Mucosa of rectum (tissue), 2 donors: ENCODE measurements around the gene PTGER3.
A peak's percentile ranks its signal among the peaks of the same experiment; 100 is the strongest.

Experiments
- H3K27ac ChIP-seq, 2 donors: one replicate each; pipeline ENCODE4 v1.7.0; 2013; ENCODE audit warnings: inconsistent platforms in 2 of 2, low read depth in 2 of 2, low read length in 2 of 2
- H3K27me3 ChIP-seq, 2 donors: one replicate each; pipeline ENCODE4 v1.7.0; 2013; ENCODE audit warnings: low read length in 2 of 2; ENCODE audit not compliant: control insufficient read depth in 2 of 2, insufficient read depth in 2 of 2
- H3K36me3 ChIP-seq, 2 donors: one replicate each; pipeline ENCODE4 v1.7.0; 2013; ENCODE audit warnings: low read length in 2 of 2; ENCODE audit not compliant: control insufficient read depth in 2 of 2, insufficient read depth in 2 of 2
- H3K4me1 ChIP-seq, 2 donors: one replicate each; pipeline ENCODE4 v1.7.0; 2013; ENCODE audit warnings: low read length in 2 of 2, mild to moderate bottlenecking in 1 of 2; ENCODE audit not compliant: control insufficient read depth in 2 of 2, insufficient read depth in 2 of 2
- H3K4me3 ChIP-seq, 2 donors: one replicate each; pipeline ENCODE4 v1.7.0; 2013; ENCODE audit warnings: low read length in 2 of 2
- H3K9ac ChIP-seq, 2 donors: one replicate each; pipeline ENCODE4 v1.7.0; 2013; ENCODE audit warnings: low read length in 2 of 2, low read depth in 1 of 2, mild to moderate bottlenecking in 1 of 2
- H3K9me3 ChIP-seq, 2 donors: one replicate each; pipeline ENCODE4 v1.7.0; 2013; ENCODE audit warnings: low read length in 2 of 2; ENCODE audit not compliant: control insufficient read depth in 2 of 2
- donor health status: healthy.
- donor health status: Normal muscosa, but diverticular disease.

The PTGER3 gene

DNA sequence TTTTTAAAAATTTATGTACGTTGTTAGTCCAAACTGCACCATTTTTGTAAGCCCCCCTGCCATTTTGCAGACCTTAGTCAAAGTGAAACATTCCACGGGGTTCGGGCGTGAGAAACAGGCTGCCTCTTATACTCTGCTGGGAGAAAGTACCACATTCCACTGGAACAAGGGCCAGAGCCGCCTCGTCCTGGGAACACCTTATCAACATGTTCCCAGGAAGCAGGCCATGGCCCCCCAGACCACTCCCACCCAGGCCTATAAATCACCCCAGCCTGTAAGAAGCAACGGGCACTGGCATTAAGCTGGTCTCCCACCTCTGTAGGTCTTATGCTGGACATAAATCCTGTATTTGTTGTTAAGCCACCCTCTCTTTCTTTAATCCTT, 34.1 kb upstream of the PTGER3 start:
- no peak overlapping the region for H3K9ac ChIP-seq
- H3K27me3 ChIP-seq, result no peaks in the 10 kb centered on the region
- peak overlapping the region in 1 of 2 donors; percentile 90 for H3K27ac ChIP-seq
- peaks cover 8% of the 10 kb centered on the region in 2 donors for H3K4me1 ChIP-seq
- no peaks in the 10 kb centered on the region for H3K9me3 ChIP-seq
- H3K36me3 ChIP-seq, result peaks cover 7 to 12% of the 10 kb centered on the region in 2 donors
- peak overlapping the region; percentile 92 to 100 for H3K4me3 ChIP-seq

DNA sequence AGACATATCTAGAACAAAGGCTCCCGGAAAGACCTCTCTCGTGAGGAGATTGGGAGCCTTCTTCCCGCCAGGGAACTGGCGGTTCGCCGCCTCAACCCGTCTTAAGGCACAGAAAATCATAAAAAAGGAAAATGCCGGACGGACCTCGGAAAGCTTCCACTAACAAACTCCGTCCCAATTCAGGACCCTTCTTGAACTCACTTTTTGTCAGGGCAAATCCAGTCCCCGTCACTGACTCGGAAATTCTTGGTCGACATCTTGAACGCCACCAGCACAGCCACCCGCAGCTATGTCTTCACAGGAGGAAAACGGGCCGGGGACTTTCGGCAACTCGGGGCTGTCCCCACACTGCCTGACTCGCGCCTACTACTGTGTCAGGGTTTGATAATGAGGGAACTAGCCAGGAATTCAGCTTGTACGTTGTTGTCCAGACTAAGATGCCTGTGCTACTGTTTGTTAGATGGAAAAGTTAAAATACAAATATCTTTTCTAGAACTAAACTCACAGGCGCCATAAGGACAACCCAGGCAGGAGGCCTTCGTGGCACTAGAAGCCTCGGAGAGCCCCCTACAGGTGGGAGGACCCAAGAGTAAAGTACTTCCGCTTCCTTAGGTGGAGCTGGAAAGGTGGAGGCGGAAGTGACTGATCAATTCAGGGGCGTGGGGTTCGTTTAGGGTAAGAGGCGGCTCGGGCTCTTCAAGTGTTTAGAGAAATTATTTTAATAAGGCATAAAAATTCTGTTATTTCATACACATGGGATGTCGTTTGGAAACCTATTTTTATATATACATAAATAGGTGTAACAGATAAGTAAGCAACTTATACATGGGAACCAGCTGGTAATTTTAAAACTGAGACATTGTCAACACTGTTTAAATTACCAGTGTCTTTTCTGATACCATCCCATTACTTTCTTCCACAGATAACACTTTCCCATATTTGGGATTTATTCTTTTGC, 33.4 kb upstream of the PTGER3 start, which contains the start of gene ZRANB2:
Gene ZRANB2, minus strand, starts transcription at position 297 of the 958 bp plus-strand sequence. Its CDS starts 40 bp downstream, at position 257.
- Histone ChIP-seq H3K9me3 (no peaks in the 10 kb centered on the region), H3K27me3 (no peaks in the 10 kb centered on the region), H3K4me3 (peak within 1 kb of the TSS; percentile 92 to 100), H3K4me1 (peaks cover 8% of the 10 kb centered on the region in 2 donors), H3K27ac (peak within 1 kb of the TSS; percentile 90 to 93), H3K36me3 (peaks cover 14% of the 10 kb centered on the region in 2 donors), H3K9ac (peak within 1 kb of the TSS; percentile 91 to 97)

DNA sequence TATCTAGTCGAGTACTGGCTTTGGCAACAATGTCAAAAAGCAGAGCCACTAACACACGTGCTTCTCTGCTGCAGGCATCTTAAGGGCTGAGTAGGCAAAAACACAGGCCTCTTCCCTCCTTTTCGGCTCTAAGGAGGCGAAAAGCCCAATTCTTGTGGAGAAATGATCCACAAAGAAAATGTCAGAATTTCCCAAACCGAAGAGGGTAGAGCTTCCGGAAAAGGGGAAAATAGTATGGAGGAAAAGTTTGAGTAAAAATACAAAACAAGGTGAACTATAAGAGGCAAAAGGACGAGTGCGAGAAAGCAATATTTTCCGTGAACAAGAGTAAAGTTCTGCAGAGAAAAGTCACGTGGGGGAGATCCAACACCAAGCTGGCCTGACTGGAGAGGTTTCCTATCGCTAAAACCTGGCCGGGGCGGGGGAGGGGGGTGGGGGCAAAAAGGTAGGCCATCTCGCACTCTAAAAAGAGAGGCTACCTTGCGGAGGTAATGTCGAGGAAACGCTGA, 32.7 kb upstream of the PTGER3 start:
- Histone ChIP-seq H3K36me3 (peaks cover 21% of the 10 kb centered on the region in 2 donors), H3K27ac (peak overlapping the region; percentile 90 to 93), H3K4me3 (peak overlapping the region; percentile 92 to 100), H3K27me3 (no peaks in the 10 kb centered on the region), H3K4me1 (peaks cover 8% of the 10 kb centered on the region in 2 donors), H3K9ac (peak overlapping the region; percentile 91 to 97), H3K9me3 (no peaks in the 10 kb centered on the region)

DNA sequence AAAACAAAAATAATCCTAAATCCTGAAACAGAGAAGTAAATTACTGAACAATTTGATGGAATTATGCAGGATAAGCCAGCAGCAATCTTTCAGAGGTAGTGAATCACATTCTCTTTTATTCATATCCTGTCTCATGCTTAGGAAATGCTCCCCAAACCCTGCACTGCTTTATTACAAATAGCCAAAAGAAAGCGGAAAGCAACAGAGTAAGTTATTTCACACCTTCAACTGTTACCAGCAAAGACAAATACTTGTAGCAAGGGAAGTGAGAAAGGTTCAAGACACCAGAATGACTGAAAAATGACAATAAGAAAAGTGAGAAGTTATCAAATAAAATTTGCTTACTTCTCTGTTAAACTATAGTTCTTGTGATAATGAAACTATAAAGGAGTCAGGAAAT, 27.1 kb upstream of the PTGER3 start:
- no peaks in the 10 kb centered on the region for H3K9me3 ChIP-seq
- H3K4me3 ChIP-seq, result no peak overlapping the region
- H3K9ac ChIP-seq, result no peak overlapping the region
- H3K4me1 ChIP-seq, result peaks cover 4 to 7% of the 10 kb centered on the region in 2 donors
- no peaks in the 10 kb centered on the region for H3K27me3 ChIP-seq
- peaks cover 66 to 68% of the 10 kb centered on the region in 2 donors for H3K36me3 ChIP-seq
- H3K27ac ChIP-seq, result no peak overlapping the region

DNA sequence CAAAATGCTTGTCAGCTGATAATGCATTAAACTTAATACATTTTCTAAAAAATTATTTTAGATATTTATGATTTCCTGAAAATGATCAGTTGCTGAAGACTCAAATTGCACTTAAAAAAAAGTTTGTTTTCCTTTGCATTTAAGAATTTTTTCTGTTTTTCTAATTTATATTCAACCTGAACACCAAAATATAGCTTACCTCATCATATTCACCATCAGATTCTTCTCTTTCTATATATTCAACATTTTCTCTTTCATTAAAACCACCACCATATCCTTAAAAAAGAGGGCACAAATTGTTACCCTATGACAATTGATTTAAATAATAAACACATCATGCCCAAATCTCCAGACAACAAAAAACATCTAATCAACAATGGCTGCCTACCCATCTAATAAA, 24.7 kb upstream of the PTGER3 start:
- peaks cover 0 to 2% of the 10 kb centered on the region in 2 donors for H3K4me1 ChIP-seq
- no peaks in the 10 kb centered on the region for H3K9me3 ChIP-seq
- H3K36me3 ChIP-seq, result peaks cover 76 to 81% of the 10 kb centered on the region in 2 donors
- no peaks in the 10 kb centered on the region for H3K27me3 ChIP-seq
- no peak overlapping the region for H3K27ac ChIP-seq
- no peak overlapping the region for H3K4me3 ChIP-seq
- H3K9ac ChIP-seq, result no peak overlapping the region

DNA sequence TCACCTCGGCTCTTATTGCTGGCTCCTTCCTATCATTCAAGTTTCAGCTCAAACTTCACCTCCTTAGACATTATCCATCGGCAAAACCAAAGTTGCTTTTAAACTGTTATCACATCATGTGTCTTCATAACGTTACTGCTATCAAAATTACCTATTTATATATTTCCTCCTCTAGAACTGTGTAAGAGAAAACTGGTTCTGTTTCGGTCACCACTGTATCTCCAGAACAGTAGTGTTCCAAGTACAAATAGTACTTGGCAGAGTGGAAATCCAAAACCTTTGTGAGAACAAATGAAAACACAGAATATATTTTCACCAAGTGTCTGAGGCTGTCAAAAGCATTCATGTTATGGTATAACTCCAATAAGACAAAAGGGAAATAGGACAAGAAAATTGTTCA, 24.1 kb upstream of the PTGER3 start:
- H3K27me3 ChIP-seq, result no peaks in the 10 kb centered on the region
- no peaks in the 10 kb centered on the region for H3K9me3 ChIP-seq
- peaks cover 77 to 83% of the 10 kb centered on the region in 2 donors for H3K36me3 ChIP-seq
- peaks cover 0 to 2% of the 10 kb centered on the region in 2 donors for H3K4me1 ChIP-seq
- H3K27ac ChIP-seq, result no peak overlapping the region
- no peak overlapping the region for H3K4me3 ChIP-seq
- H3K9ac ChIP-seq, result no peak overlapping the region

DNA sequence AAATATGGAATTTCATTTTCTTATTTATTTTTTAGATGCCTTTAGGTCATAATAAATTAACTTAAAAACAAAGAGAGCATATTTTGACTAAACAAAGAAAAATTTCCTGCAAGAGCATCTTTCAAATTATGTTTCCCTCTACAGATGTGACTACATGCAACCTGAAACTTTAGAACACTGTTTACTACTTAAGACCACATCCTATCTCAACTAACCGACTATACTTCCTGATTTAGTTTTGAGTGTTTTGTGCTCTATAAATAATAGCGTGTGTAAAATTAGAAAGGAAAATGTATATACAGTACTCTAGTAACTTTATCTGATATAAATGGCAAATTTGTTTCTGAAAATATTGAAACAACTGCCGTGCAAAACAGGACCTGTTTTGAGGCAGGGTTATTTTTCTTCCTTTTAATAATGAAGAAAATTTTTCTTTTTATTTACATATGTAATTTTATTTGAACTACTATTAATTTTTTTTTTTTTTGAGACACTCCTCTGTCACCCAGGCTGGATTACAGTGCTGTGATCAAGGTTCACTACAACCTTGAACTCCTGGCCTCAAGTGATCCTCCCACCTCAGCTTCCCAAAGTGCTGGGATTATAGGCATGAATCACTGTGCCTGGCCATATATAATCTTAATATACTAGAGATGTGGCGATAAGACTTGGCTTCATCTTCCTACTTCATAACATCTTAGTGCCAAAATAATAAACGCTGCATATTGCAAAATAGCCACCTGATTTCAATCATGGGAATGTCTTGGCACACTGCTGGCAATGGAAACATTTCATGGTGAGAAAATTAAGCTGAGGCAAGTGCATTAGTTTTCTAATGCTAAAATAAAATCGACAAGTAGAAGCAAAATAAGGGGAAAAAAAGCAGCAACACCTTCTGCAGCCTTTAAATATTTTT, 21.0 kb upstream of the PTGER3 start:
- peaks cover 83 to 85% of the 10 kb centered on the region in 2 donors for H3K36me3 ChIP-seq
- H3K4me1 ChIP-seq, result peaks cover 0 to 2% of the 10 kb centered on the region in 2 donors
- no peak overlapping the region for H3K9ac ChIP-seq
- no peaks in the 10 kb centered on the region for H3K27me3 ChIP-seq
- H3K4me3 ChIP-seq, result no peak overlapping the region
- no peaks in the 10 kb centered on the region for H3K9me3 ChIP-seq
- no peak overlapping the region for H3K27ac ChIP-seq

DNA sequence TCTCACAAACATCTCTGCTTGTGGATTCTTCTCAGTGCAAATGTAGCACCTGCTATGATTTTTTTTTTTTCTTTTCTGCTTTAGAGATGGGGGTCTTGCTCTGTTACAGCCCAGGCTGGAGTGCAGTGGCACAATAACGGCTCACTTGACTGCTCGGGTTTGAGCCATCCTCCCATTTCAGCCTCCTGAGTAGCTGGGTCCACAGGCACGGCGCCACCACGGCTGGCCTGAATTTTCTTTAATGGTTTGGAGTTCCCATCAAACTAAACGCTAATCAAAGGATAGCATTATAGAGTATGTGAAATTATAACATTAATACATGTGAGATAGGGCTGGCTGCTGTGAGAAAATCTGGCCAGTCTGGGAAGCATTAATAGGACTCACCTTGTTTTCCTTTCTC, 7.2 kb upstream of the PTGER3 start:
- Histone ChIP-seq H3K9me3 (no peaks in the 10 kb centered on the region), H3K27ac (no peak overlapping the region), H3K36me3 (peaks cover 11 to 13% of the 10 kb centered on the region in 2 donors), H3K9ac (no peak overlapping the region), H3K4me1 (no peaks in the 10 kb centered on the region), H3K4me3 (no peak overlapping the region), H3K27me3 (peaks cover 1 to 5% of the 10 kb centered on the region in 2 donors)

DNA sequence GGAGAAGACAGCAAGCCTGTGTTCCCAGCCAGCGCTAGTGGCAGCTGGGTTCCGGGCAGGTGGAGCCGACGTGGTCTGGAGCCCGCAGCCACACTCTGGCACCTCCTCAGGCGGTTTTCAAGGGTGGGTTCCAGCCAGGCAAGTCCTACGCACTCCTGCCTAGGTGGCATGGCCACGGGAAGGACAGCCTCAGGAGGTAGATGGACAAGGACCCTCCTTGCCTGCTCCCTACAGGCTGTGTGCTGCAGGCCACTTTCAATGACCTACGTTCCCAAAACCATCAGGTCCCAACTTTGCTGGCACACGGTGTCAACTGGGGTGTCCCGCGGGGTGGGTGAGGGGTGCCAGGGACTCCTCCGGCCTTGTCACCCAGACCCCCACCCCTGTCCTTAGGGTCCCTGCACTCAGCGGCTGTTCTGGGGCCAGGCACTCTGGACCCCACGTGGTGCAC, 6.7 kb upstream of the PTGER3 start:
- Histone ChIP-seq H3K9ac (no peak overlapping the region), H3K27ac (no peak overlapping the region)

More for the DNA sequence above, 6.7 kb upstream of the PTGER3 start:
- no peak overlapping the region for H3K4me3 ChIP-seq
- no peaks in the 10 kb centered on the region for H3K9me3 ChIP-seq
- peaks cover 2 to 8% of the 10 kb centered on the region in 2 donors for H3K27me3 ChIP-seq
- no peaks in the 10 kb centered on the region for H3K4me1 ChIP-seq
- peaks cover 8 to 11% of the 10 kb centered on the region in 2 donors for H3K36me3 ChIP-seq
